Measurements from ENCODE around the gene SEM1.
"Not testable (repeated sequence)": the region's sequence is repeated elsewhere in the genome, so short reads cannot be mapped to it uniquely, and the experiment has no call there.

DNA sequence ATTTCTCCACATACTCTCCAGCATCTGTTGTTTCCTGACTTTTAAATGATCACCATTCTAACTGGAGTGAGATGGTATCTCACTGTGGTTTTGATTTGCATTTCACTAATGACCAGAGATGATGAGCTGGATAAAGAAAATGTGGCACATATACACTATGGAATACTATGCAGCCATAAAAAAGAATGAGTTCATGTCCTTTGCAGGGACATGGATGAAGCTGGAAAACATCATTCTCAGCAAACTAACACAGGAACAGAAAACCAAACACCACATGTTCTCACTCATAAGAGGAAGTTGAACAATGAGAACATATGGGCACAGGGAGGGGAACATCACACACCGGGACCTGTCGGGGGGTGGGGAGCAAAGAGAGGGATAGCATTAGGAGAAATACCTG, 13.3 kb upstream of the SEM1 start:
- not testable (repeated sequence) for TF ChIP-seq CTCF, EP300, POLR2A, POLR2AphosphoS5 (IDR thresholded peaks at IDR 0.05)
